GM06990 (cell line): ENCODE measurements around the gene RAB12.

Experiments
- DNase-seq: peaks from one replicate; pipeline ENCODE4 v3.0.0-alpha.2; 2011; ENCODE audit not compliant: insufficient read length; ENCODE audit errors: extremely low read depth
- H3K27me3 ChIP-seq: replicated peaks from 2 replicates; pipeline ENCODE4 v1.6.0; 2011; ENCODE audit warnings: low read length; ENCODE audit not compliant: control insufficient read depth, insufficient read depth
- H3K36me3 ChIP-seq: 2 replicates; pipeline ENCODE4 v1.5.1; 2011; ENCODE audit warnings: low read length; ENCODE audit not compliant: control insufficient read depth, insufficient read depth
- H3K4me3 ChIP-seq: replicated peaks from 2 replicates; pipeline ENCODE4 v1.5.1; 2011; ENCODE audit warnings: low read depth, mild to moderate bottlenecking, control low read depth, low read length
- TF ChIP-seq, protein P1 (sequence below): IDR thresholded peaks from 2 replicates; pipeline ENCODE4 v1.5.1; 2011; ENCODE audit warnings: low read length, control low read depth, mild to moderate bottlenecking, inconsistent platforms; ENCODE audit not compliant: insufficient read depth, poor library complexity, severe bottlenecking

The RAB12 gene

DNA sequence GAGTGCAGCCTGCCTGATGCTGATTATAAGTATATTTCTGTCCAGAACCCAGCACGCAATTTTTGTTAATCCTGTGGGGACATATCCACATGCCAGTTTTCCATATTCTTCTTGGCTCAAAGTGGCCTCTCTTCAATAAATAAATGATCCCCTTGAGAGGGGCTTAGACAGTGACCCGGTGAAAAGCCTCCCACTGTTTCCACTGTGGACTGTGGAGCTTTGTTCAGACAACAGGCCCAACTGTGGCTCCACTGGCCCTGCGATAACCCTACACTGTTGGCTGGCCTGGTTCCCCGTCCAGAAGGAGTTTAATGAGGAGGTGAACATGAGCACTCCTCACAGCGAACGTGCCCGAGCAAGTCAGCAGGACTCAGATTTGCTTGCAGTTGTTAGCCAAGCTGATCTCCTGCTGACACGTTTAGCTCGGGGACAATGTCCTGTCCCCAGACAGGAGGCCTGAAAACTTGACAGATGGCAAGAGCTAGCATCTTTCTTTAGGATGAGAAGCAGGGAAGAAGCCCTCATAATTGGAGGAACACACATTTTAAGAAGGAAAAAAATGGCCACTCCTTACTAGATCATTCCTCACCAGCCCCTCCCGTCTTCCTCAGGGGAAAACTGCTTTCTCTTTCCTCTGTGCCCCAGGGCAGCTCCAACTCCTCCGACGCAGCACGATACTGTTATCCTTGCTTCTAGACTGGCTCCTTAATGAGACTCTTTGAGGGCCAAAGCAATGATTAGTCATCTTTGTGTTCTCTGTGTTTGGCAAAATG, 76.1 kb downstream of the RAB12 start:
- Histone ChIP-seq H3K4me3 (no peak overlapping the region), H3K27me3 (no peaks in the 10 kb centered on the region), H3K36me3 (no peaks in the 10 kb centered on the region)
- TF ChIP-seq, protein P1, sequence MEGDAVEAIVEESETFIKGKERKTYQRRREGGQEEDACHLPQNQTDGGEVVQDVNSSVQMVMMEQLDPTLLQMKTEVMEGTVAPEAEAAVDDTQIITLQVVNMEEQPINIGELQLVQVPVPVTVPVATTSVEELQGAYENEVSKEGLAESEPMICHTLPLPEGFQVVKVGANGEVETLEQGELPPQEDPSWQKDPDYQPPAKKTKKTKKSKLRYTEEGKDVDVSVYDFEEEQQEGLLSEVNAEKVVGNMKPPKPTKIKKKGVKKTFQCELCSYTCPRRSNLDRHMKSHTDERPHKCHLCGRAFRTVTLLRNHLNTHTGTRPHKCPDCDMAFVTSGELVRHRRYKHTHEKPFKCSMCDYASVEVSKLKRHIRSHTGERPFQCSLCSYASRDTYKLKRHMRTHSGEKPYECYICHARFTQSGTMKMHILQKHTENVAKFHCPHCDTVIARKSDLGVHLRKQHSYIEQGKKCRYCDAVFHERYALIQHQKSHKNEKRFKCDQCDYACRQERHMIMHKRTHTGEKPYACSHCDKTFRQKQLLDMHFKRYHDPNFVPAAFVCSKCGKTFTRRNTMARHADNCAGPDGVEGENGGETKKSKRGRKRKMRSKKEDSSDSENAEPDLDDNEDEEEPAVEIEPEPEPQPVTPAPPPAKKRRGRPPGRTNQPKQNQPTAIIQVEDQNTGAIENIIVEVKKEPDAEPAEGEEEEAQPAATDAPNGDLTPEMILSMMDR: no peak
- DNase-seq: no peak

DNA sequence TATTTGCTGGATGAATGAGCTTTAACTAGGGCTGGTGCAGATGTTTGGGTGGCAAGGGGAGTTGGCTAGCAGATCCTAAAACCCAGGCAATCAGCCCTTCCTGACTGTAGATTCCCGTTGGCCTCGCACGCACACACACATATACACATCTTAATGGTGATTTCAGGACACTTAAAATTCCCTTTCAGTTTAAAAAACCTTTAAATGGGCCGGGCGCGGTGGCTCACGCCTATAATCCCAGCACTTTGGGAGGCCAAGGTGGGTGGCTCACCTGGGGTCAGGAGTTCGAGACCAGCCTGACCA, 76.6 kb downstream of the RAB12 start:
- TF ChIP-seq, protein P1: no peak
- Histone ChIP-seq H3K36me3 (no peaks in the 10 kb centered on the region), H3K4me3 (no peak overlapping the region), H3K27me3 (no peaks in the 10 kb centered on the region)
- no peak for DNase-seq

DNA sequence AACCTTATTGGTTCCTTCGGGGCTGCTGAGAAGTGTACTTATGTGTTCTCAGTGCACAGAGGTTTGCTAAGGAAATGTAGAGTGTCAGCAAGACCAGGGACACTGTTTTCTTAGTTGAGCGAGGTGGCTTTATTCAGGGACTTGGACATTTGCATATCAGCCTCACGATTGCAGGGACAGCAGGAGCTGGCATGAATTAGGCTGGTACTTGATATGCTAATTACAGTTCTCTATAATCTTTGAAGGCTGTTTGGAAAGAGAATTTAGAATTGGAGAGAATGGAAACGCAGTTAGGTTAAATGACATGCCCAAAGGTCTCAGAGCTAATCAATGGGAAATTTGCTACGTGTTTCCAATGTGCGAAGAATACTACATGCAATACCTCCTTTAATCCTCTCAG, 77.4 kb downstream of the RAB12 start:
- TF ChIP-seq, protein P1: no peak
- no peaks in the 10 kb centered on the region for H3K27me3 ChIP-seq
- no peak overlapping the region for H3K4me3 ChIP-seq
- no peaks in the 10 kb centered on the region for H3K36me3 ChIP-seq
- DNase-seq: no peak

GRCh38 chr18:8688216-8688800, 79.1 kb downstream of the RAB12 start:
- H3K27me3 ChIP-seq: no peaks in the 10 kb centered on the region
- no peak overlapping the region for H3K4me3 ChIP-seq
- TF ChIP-seq, protein P1: no peak
- no peak for DNase-seq
- no peaks in the 10 kb centered on the region for H3K36me3 ChIP-seq

DNA sequence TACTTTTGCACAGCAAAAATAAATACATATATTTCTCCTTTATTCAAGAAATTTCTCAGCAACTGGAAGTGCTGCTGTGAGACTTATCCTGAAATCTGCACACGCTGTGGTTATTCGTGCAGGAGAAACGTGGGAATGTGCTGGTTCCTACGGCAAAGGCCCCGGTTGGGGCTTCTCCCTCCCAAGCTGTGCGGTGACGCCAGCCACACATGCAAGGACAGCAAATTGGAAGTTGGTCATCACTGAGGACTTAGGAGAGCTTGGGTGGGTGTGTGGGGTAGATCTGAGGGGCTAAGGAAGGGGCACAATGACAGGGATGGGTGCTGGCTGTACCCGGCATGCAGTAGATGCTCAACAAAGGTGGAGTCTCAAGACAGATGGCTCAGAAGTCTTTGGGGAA, 79.6 kb downstream of the RAB12 start:
- DNase-seq: no peak
- Histone ChIP-seq H3K4me3 (no peak overlapping the region), H3K27me3 (no peaks in the 10 kb centered on the region), H3K36me3 (no peaks in the 10 kb centered on the region)
- TF ChIP-seq, protein P1: no peak
